HG03520 (cell line): ENCODE results near the gene DCTN3.
"Not testable (repeated sequence)": the region's sequence is repeated elsewhere in the genome, so short reads cannot be mapped to it uniquely, and the experiment has no call there.

Experiments used
- ATAC-seq: cut with Tn5 transposase; IDR thresholded peaks from one replicate; pipeline ENCODE4 v1.9.1; 2021; ENCODE audit warnings: mild to moderate bottlenecking, moderate library complexity; ENCODE audit not compliant: unreplicated experiment

DCTN3 gene

DNA sequence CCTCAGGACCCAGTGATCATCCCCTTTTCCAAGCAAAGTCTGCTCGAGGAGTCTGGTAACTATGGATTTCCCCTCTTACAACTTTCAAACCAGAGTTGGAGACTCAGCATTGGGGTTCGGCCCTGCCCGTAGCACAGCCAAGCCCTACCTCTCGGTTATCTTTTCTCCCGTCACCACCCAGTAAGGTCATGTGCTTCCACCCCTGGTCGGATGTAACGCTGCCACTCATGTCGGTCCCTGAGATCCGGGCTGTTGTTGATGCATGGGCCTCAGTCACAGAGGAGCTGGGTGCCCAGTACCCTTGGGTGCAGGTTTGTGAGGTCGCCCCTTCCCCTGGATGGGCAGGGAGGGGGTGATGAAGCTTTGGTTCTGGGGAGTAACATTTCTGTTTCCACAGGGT lies 27.4 kb upstream of the DCTN3 start:
- ATAC-seq = no peak

DNA sequence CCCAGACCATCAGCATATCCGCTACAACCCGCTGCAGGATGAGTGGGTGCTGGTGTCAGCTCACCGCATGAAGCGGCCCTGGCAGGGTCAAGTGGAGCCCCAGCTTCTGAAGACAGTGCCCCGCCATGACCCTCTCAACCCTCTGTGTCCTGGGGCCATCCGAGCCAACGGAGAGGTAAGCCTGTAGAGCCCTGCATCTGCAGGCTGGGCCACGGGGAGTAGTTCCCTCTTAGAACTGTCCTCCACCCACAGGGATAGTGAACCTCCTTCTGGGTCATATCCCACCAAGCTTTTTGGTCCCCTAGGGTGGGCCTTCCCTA lies 26.7 kb upstream of the DCTN3 start:
- ATAC-seq = no peak

DNA sequence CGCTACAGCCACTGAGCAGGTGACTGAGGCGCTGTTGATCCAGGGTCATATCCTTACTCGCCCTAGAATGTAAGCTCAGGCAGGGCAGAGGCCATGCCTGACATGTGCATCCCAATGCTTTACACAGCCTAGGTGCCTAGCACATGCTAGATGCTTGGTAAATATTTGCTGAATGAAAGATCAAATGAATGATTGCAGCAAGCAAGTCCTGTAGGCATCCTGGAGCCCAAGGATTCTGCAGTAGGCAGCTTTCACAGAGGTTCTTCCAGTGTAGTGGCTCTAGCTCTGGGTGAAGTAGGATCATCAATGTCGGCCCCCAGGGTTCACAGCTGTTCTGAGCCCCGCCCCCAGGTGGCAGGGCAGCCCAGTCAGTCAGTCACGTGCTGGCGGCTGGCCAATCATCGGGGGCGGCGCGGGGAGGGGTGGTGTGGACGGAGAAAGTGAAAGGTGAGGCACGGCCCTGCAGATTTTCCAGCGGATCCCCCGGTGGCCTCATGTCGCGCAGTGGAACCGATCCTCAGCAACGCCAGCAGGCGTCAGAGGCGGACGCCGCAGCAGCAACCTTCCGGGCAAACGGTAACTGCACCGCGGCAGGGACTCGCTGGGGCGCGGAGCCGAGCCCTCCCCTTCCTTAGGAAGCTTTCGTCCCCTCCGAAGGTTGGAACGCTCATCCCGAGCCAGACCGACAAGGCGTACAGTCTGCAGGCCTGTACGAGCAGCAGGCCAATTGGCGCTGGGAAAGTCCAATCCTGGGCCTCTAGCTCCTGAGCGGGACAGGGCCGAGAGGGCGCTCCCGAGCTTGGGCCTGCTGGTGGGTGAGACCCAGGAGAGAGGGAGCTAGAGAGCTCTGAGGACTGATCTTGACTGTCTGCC lies 26.2 kb upstream of the DCTN3 start, which contains the start of gene GALT:
Gene GALT, plus strand, starts transcription at position 465 of the 873 bp plus-strand sequence. Its CDS starts 30 bp downstream, at position 495.
- peak; percentile 80 for ATAC-seq

DNA sequence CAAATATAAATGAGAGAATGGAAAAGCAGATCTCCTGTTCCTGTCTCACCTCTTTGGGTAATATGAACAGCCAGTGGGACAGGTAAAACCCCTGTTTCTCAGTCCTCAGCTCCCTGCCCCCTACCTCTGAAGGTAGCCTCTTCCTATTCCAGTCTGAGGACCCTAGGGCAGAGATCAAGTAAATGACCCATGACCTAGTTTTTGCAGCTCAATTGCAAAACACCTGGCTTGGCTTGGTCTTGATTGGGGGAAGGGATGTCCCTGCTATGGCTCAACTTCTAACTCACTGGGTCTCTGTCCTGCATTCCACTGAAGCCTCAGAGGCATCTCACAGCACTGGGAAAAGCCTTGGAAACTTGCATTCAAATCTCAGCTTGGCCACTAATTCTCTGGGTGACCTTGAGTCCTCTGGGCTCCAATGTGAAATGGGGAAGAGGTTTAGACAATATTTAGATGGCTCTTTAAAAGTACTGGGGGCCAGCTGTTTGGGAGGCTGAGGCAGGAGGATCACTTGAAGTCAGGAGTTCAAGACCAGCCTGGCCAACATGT lies 24.5 kb upstream of the DCTN3 start:
- ATAC-seq = no peak

DNA sequence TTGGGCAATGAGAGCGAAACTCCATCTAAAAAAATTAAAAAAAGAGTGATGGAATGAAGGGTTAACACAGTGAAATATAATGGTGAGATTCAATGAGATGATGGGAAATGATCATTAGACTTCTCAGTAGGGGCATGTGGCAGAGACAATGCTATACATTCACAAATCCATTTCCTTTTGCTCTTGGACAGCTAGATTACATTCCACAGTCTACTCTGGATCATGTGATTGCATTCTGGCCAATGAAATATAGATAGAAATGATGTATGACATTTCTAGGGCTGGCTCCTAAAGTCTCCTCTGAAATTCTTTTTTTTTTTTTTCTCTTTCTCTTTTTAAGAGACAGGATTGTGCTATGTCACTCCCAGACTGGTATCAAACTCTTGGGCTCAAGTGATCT lies 22.4 kb upstream of the DCTN3 start:
- ATAC-seq = no peak

DNA sequence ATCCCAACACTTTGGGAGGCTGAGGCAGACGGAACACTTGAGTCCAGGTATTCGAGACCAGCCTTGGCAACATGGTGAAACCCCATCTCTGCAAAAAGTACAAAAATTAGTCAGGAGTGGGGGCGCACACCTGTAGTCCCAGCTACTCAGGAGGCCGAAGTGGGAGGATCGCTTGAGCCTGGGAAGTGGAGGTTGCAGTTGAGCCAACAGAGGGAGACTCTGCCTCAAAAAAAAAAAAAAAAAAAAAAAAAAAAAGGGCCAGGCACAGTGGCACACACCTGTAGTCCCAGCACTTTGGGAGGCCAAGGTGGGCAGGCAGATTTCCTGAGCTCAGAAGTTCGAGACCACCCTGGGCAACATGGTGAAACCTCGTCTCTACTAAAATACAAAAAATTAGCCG lies 19.0 kb upstream of the DCTN3 start:
- ATAC-seq = not testable (repeated sequence)

DNA sequence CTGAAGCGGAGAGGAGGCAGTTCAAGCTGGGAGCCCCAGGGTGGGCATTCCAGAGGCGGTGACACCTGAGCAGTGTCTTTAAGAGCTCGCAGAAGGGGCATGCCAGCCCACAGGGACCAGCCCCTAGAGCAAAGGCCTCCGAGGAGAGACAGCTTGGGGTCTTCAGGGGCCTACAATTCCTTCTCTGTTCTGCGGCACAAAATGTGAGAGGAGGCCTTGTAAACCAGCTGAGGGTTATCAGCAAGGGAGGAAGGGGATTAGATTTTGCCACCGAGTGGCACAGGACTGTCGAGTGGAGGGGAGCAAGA lies 17.8 kb upstream of the DCTN3 start:
- ATAC-seq = no peak

DNA sequence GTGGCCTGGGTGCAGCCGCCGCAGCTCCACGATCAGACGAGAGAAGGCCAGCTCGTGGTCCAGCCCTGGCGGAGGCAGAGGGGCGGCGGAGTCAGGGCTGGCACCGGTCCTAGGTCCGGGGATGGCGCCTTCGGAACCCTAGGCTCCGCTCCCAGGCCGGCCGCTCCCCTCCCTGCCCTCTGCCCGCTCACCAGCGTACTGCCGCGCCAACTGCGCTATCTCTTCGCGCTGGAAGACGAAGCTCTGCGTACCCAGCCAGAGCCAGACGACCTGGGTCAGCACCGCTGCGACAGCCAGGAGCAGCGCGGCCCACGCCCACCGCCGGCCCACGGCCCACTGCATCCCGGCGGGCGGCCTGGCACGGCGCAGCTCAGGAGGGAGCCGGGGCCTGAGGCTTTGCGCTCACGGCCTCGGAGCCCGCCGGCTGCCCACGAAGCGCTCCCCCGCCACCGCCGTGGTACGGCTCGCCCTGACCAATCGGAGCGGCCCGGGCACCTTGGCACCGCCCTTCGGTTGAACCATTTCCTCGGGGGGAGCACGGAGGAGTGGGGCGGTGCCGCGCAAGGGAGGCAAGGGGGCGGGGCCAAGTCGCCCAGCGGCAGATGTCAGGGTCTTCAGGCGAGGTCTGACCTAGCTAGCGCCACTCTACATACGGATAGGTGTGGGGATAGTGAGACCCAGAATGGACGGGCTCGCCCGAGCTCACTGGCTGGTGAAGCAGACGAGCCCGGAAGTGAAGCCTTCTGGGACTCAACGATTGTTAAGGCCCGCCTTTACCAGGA lies 17.3 kb upstream of the DCTN3 start, which contains the start of gene SIGMAR1:
Gene SIGMAR1, minus strand, starts transcription at position 432 of the 782 bp plus-strand sequence. Its CDS starts 90 bp downstream, at position 342.
- peak; percentile 79 for ATAC-seq

DNA sequence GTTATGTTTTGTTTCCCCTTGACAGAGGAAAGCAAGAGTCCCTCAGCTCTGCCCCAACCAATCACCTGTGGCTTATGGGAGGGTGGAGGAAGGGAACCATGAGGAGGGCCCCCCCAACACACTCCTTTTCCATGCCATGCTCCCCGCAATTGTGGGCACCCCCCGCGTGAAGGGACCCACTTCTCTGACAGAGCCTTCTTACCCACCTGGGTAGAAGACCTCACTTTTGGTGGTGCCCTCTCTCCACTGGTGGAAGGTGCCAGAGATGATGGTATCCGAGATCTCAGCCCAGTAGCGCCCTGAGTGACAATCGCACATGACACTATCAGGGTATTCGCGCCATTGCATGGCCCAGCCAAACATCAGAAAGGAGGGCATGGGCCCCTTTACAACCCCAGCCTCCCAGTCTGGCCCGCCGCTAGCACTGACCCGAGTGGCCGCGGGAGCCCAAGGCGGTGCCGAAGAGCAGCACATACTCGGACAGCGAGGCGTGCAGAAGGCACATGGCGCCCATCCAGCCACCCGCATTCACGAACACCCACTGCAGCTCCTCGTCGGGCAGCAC lies 16.6 kb upstream of the DCTN3 start:
- ATAC-seq = no peak

DNA sequence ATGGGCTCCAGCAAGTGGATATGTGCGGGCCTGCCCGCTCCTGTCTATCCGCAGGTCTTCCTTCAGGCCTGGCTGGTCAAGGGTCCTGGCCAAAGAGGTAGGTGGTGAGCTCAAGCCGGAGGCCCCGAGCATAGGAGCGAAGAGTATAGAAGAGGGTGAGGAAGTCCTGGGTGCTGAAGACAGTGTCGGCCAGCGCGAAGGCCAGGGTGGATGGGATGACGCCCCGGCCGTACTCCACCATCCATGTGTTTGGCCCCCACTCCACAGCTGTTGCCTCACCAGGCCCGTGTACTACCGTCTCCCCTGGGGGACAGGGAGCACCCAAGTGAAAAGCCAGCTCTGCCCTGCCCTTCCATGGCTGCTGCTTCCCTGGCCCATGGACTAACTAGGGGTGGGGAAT lies 15.3 kb upstream of the DCTN3 start:
- ATAC-seq = no peak

DNA sequence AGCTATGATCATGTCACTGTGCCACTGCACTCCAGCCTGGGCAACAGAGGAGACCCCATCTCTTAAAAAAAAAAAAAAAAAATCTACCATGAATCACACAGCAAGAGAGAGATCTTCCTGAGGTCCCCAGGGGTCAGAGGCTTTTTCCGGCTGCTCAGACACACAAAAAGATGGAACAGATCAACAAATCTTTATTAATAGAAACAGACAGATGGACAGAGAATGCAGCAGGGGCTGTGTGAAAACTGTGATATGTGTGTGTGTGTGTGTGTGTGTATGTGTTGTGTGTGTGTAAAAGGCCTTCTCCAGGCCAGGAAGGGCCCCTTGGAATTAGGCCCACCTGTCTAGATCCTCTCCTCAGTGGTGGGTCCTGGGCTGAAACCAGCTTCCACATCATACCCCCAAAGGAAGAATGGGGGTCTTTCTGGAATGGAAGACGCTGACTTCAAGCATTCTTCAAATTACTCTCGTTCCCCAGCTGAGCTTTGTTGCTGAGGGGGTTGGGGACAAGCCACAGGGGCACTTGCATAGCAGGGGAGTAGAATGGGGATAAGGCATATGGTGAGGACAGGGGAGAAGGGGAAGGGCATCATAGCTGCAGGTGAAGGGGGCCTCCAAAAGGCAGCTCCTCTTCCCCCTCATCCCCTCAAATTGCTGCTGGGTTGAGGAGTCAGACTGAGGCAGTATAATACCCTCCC lies 14.4 kb upstream of the DCTN3 start:
- no peak for ATAC-seq

DNA sequence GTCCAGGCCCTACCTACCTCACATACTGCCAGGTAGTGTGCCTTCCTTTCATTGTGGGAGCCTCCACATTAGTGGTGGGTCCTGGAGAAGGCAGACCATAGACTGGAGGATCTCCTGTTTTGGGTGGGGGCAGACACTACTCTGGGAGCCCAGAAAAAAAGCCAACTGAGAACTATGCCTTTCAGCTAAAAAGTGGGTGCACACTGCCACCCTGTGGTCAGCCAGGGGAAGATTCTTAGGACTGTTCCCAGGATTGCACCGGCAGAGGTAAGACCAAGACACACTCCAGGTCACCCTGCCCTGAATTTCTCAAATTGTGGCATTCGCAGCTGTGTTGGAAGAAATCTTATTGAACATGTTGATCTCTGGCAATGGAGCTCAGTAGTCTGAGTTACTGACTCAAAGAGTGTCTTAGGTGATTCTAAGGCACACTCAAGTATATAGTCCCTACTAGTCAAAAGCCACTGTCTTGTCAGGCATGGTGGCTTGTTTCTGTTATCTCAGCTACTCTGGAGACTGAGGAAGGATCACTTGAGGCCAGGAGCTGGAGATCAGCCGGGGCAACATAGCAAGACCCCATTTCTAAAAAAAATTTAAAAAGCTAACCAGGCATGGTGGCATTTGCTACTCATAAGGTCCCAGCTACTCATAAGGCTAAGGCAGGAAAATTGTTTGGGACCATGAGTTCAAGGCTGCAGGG lies 13.7 kb upstream of the DCTN3 start:
- ATAC-seq = no peak

DNA sequence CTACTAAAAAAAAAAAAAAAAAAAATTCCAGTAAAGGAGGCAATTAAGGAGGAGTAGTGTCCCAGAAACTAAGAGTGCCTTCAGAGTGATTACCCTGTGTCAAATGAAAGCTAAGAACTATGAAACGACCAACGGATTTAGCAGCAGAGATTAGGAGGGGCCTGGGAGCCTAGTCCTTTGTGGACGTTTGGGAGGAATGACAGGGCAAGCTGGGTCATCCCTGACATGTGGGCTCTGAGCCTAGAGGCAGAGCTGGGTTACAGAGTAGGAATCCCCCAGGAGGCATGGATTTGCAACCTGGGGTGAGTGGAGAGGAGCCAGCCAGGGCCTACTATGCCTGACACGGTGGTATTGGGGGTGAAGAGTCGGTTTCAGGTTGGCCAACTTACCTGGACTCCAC lies 12.9 kb upstream of the DCTN3 start:
- no peak for ATAC-seq

DNA sequence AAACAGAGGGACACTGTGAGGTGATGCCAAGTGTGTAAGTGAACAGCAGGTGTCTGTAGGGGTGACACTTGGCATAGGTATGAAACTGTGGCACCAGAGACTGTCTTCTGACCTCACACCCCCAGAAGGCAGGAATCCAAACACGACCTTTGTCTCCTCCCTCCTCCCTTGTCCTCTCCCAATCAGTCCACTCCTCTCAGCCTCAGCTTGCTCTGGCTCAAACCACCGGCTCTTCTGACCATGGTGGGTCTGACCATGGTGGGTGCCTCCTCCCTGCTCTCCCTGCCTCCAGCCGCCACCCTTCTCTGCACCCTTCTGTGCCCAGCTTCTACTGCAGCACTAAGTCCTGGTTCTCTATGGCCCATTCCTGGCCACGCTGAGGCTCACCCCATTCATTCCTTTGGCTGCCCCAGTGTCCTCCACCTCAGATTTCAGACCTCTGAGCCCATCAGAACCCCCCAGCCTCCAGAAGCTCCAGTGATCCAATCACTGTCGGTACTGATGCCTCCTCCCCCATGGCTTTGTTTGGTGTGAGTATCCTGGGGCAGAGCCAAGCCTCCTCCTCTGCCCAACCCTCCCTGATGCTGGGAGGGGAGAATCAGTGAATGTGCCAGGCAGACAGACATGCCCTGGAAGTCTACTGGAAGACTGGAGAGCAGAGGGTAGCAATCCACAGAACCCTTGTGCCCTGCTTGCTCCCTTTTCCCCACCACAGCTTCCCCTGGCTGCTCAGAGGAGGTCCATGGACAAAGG lies 10.3 kb upstream of the DCTN3 start:
- ATAC-seq = no peak

DNA sequence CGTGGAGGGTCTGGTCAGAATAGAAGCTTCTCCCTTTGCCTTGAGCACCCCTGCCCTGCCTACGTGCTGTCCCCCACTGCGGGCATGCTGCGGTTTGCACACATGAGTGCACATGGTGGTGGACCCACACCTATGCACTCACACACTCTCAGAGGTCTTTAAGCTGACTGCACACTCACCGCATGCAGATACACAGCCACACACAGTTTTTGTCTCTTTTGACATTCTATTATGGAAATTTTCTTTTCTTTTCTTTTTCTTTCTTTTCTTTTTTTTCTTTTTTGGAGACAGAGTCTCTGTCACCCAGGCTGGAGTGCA lies 9.2 kb upstream of the DCTN3 start:
- no peak for ATAC-seq

DNA sequence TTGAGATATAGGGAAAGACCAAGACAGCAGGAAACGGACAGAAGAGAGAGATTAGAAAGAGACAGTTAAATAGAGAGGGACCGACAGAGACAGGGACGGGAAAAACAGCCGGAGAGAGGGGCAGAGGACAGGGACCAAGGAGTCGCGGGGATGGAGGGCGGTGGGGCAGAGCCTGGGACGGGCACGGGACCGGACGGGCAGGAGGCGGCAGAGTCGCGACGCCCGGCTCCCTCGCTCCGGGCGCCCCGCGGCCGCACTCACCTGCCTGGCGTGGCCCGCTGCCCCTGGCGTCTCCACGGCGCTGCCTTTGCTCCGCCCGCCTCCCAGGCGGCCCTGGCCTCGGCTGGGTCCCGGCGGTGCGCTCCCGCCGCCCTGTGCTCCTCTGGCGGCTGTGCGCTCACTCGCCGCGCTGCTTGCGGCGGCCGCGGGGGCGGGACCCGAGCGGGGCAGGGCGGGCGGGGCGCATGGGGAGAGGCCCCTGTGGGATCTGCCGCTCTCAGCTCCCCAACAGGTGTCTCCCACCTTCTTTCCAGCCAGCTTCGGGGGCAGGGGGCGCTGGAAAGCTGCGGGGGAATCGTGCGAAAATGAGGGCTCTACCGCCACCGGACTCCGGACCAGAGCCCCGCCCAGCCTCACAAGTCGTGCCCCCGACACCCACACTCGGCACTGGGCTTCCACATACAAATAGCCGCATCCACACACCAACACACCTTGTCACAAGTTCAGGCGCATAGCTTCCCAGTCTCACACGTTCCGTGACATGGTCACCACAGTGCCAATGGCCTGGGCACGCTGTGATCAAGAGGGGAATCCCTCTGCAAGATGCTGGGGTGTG lies 8.6 kb upstream of the DCTN3 start, which contains the start of gene ARID3C:
Gene ARID3C, minus strand, starts transcription at position 411 of the 835 bp plus-strand sequence. CDS start 1,052 bp downstream, outside the sequence.
- ATAC-seq = no peak

DNA sequence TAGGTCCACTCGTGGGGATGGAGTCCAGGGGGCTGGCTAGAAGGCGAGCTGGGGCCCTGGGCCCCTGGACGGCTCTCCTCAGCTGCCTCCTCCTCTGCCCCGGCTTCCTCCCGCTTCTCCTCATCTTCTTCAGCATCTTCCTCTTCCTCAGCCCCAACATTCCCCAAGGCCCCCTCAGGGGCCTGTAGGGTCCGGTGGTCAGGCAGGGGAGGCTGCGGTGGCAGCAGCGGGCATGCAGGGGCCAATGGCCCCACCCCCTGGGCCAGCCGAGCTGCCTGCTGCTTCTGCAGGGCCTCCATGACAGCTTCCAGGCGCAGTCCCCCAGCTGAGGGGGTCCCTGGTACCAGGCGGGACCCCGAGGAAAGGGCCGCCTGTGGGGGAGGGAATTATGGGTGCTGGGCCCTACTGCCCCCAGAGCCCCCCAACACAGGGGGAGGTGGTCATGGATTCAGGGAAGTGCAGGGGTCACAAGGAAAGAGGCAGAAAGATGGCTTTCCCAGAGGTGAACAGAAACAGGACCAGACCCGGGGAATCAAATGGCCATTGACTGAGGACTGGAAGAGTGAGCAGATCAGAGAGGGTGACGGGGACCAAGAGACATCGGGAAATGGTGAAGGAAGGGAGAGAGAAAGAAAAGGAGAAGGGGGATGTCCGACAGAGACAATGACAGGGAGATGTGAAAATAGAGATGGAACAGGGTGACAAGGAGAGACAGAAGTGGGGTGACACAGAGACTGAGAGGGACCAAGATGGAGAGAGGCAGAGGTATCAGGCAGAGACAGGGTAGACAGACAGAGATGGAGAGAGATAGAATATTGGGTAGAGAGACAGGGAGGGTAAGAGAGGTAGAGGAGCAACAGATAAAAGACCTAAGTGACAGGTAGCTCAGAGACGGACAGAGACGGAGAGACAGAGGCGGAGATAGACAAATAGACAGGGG lies 7.7 kb upstream of the DCTN3 start:
- no peak for ATAC-seq

DNA sequence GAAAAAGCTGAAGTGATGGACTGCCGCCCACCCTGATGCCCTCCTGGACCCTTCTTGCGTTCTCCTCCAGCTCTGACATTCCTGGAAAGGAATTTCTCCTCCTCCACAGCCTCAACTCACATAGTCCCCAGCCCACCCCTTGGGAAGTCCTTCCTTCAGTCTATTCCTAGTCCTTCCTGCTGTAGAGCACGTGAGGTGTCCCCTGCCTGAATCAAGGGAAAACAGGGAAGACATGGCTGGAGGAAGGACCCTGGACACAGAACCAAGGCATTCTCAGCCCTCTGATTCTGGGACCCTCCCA lies 4.8 kb upstream of the DCTN3 start:
- no peak for ATAC-seq
